Esophagus squamous epithelium (tissue), 5 donors: ENCODE data around the gene ZNF784. TPM values are rescaled to one million over a fixed set of nuclear protein-coding genes. Genes with fewer than 3 reads are reported as not detected.

Experiments
- DNase-seq: peaks from one replicate; lab custom pipeline; 2025; lab: John Stamatoyannopoulos, UW
- H3K27ac ChIP-seq, 4 donors: fragments of 200-600 bp; sonication (generic); one replicate each; pipeline ENCODE4 v1.5.1; 2016 to 2019; ENCODE audit warnings: mild to moderate bottlenecking in 1 of 4
- H3K27me3 ChIP-seq, 4 donors: fragments of 200-600 bp; sonication (generic); 1 replicate in 3 of 4; 2 replicates in 1 of 4; pipeline versions ENCODE4 v1.5.1 to v1.6.0; 2017 to 2021; ENCODE audit warnings: antibody characterized with exemption in 1 of 4
- H3K36me3 ChIP-seq, 3 donors: fragments of 200-600 bp; sonication (generic); one replicate each; pipeline ENCODE4 v1.5.1; 2016 to 2019
- H3K4me1 ChIP-seq, 3 donors: fragments of 200-600 bp; sonication (generic); one replicate each; pipeline ENCODE4 v1.5.1; 2017 to 2019
- H3K4me3 ChIP-seq, 4 donors: fragments of 200-600 bp; sonication (generic); 1 replicate in 3 of 4; 2 replicates in 1 of 4; pipeline ENCODE4 v1.5.1; 2016 to 2019; ENCODE audit warnings: mild to moderate bottlenecking in 2 of 4, moderate library complexity in 1 of 4
- H3K9me3 ChIP-seq, 3 donors: fragments of 200-600 bp; sonication (generic); one replicate each; pipeline ENCODE4 v1.5.1; 2016 to 2019
- CTCF ChIP-seq, 6 experiments: fragments of 450-650 bp in 4 of 6; fragments of 200-600 bp in 2 of 6; sonication (generic) in 2 of 6; IDR thresholded peaks; one replicate each; pipeline ENCODE4 v1.5.1; 2016 to 2019; ENCODE audit warnings: antibody characterized with exemption in 6 of 6, mild to moderate bottlenecking in 4 of 6, moderate library complexity in 4 of 6
- POLR2A ChIP-seq, 4 donors: fragments of 450-650 bp; IDR thresholded peaks; one replicate each; pipeline ENCODE4 v1.6.1; 2017; ENCODE audit warnings: antibody characterized with exemption in 4 of 4, mild to moderate bottlenecking in 4 of 4, moderate library complexity in 3 of 4
- WGBS, 2 donors: methylation state at CpG; one replicate each; pipeline ENCODE4 v1.1.5; 2018; 5-methylcytosine and 5-hydroxymethylcytosine counted together
- intact Hi-C: fragments of 100-400 bp; cut with DNase I; formaldehyde crosslinking; loops from one replicate; pipeline ENCODE4 v1.15.0; 2022
- total RNA-seq, 4 donors: library from RNA; depleted of rRNA; stranded (reverse); fragments of >200 nt; gene quantifications; one replicate each; pipeline ENCODE4 v1.1.0, GENCODE V29; 2016
- donor health status: DM: yes; HTN: yes; CAD: no.

Gene ZNF784
- total RNA-seq, 4 donors from 2014 or later: 2.9 to 6.9 (median 4.4) TPM

GRCh38 chr19:55602104-55603001 lies 22.0 kb downstream of the ZNF784 start:
- 93 to 94% methylated on average over 6 of the region's 60 CpGs for WGBS, 2 donors
- Histone ChIP-seq H3K4me3 (no peak overlapping the region), H3K36me3 (peaks cover 0 to 24% (median 7%) of the 10 kb centered on the region in 3 donors), H3K4me1 (peaks cover 32 to 79% (median 40%) of the 10 kb centered on the region in 3 donors), H3K27ac (peak overlapping the region; percentile 96 to 99 (median 98)), H3K27me3 (no peaks in the 10 kb centered on the region), H3K9me3 (no peaks in the 10 kb centered on the region)
- intact Hi-C loops: no loop called here
- TF ChIP-seq CTCF (IDR thresholded peaks at IDR 0.05) (no peak), POLR2A (IDR thresholded peaks at IDR 0.05) (no peak)
- no peak for DNase-seq

GRCh38 chr19:55601084-55601483 lies 23.3 kb downstream of the ZNF784 start:
- WGBS, 2 donors: 32 to 34% methylated on average over 4 of the region's 4 CpGs
- intact Hi-C loops: no loop called here
- H3K27me3 ChIP-seq: no peaks in the 10 kb centered on the region
- H3K36me3 ChIP-seq: peaks cover 0 to 30% (median 7%) of the 10 kb centered on the region in 3 donors
- no peak for DNase-seq
- peaks cover 26 to 66% (median 28%) of the 10 kb centered on the region in 3 donors for H3K4me1 ChIP-seq
- TF ChIP-seq CTCF (IDR thresholded peaks at IDR 0.05) (no peak), POLR2A (IDR thresholded peaks at IDR 0.05) (peak in 1 of 4 donors; percentile 36)
- H3K9me3 ChIP-seq: no peaks in the 10 kb centered on the region
- peak overlapping the region; percentile 96 to 99 (median 98) for H3K27ac ChIP-seq
- peak overlapping the region; percentile 81 to 85 (median 84) for H3K4me3 ChIP-seq

GRCh38 chr19:55600662-55601028 lies 23.7 kb downstream of the ZNF784 start:
- Histone ChIP-seq H3K9me3 (no peaks in the 10 kb centered on the region), H3K4me1 (peaks cover 26 to 62% (median 28%) of the 10 kb centered on the region in 3 donors), H3K27me3 (no peaks in the 10 kb centered on the region), H3K27ac (peak overlapping the region; percentile 96 to 99 (median 98)), H3K4me3 (peak overlapping the region; percentile 81 to 85 (median 84)), H3K36me3 (peaks cover 0 to 34% (median 7%) of the 10 kb centered on the region in 3 donors)
- TF ChIP-seq CTCF (IDR thresholded peaks at IDR 0.05) (no peak), POLR2A (IDR thresholded peaks at IDR 0.05) (no peak)
- no peak for DNase-seq
- WGBS, 2 donors: 3 to 9% methylated on average over 5 of the region's 15 CpGs
- intact Hi-C loops: no loop called here

- peaks cover 0 to 40% (median 7%) of the 10 kb centered on the region in 3 donors for H3K36me3 ChIP-seq
- peak; percentile 72 for DNase-seq
- no peaks in the 10 kb centered on the region for H3K9me3 ChIP-seq
- 0% methylated on average over 10 to 12 of the region's 97 CpGs for WGBS, 2 donors
- peak within 1 kb of the TSS; percentile 96 to 99 (median 98) for H3K27ac ChIP-seq
- peak within 1 kb of the TSS; percentile 81 to 85 (median 84) for H3K4me3 ChIP-seq
- intact Hi-C loops: no loop called here
- peaks cover 25 to 60% (median 28%) of the 10 kb centered on the region in 3 donors for H3K4me1 ChIP-seq
- TF ChIP-seq POLR2A (IDR thresholded peaks at IDR 0.05) (no peak), CTCF (IDR thresholded peaks at IDR 0.05) (peak in 1 of 6 experiments; percentile 8)
- no peaks in the 10 kb centered on the region for H3K27me3 ChIP-seq
Measured at GRCh38 chr19:55599842-55600661, 24.3 kb downstream of the ZNF784 start, which contains the start of gene ZNF524. ZNF524 (plus strand) TSS chr19:55600288; CDS start chr19:55602113, 1,825 bp downstream.
